Mucosa of descending colon (tissue), 3 donors: ENCODE results near the gene HPS3. TPM values are rescaled to one million over a fixed set of nuclear protein-coding genes. Genes with fewer than 3 reads are reported as not detected.

Source experiments
- ATAC-seq: fragments of 200-7000 bp; cut with Tn5 transposase; one replicate; pipeline ENCODE4 v1.9.1; 2020; ENCODE audit warnings: mild to moderate bottlenecking, moderate library complexity
- DNase-seq, 3 donors: peaks; one replicate each; pipeline ENCODE4 v3.0.0-alpha.2; 2020
- H3K36me3 ChIP-seq: fragments of 200-600 bp; one replicate; pipeline ENCODE4 v1.8.0; 2021; ENCODE audit warnings: low read depth, mild to moderate bottlenecking
- H3K4me1 ChIP-seq: fragments of 200-600 bp; one replicate; pipeline ENCODE4 v1.8.0; 2021; ENCODE audit warnings: low read depth, mild to moderate bottlenecking
- H3K4me3 ChIP-seq: fragments of 200-600 bp; one replicate; pipeline ENCODE4 v1.8.0; 2021; ENCODE audit warnings: mild to moderate bottlenecking
- H3K9me3 ChIP-seq: fragments of 200-600 bp; one replicate; pipeline ENCODE4 v1.8.0; 2021; ENCODE audit warnings: mild to moderate bottlenecking
- intact Hi-C, 2 donors: fragments of 100-400 bp; cut with DNase I in 1 of 2; cut with micrococcal nuclease in 1 of 2; formaldehyde crosslinking; loops; one replicate each; pipeline versions ENCODE4 v1.11.0 to v1.11.1; 2022; cut with DNase I, micrococcal nuclease
- total RNA-seq, 3 donors: library from RNA; stranded (reverse); fragmentation: NEBNext Ultra II Directional in 2 of 3; extraction: Animal tissue kit (Norgen Biotek cat#: 25700) in 2 of 3; gene quantifications; one replicate each; pipeline versions ENCODE4 v1.2.1 to v1.2.4, GENCODE V29; 2021 to 2023
- TF ChIP-seq, protein P1 (sequence below): fragments of 200-600 bp; IDR thresholded peaks from one replicate; pipeline ENCODE4 v1.8.0; 2022; ENCODE audit warnings: antibody characterized with exemption, mild to moderate bottlenecking
- donor health status: DM: no; HTN: no; CAD: no; lungs with moderate emphysema.
- donor health status: DM: no; HTN: no; CAD: no.
- donor health status: DM: no; HTN: yes; CAD: no.

Gene HPS3
- total RNA-seq, 3 donors from 2014 or later, result 14.5 to 24.2 (median 20.2) TPM

DNA sequence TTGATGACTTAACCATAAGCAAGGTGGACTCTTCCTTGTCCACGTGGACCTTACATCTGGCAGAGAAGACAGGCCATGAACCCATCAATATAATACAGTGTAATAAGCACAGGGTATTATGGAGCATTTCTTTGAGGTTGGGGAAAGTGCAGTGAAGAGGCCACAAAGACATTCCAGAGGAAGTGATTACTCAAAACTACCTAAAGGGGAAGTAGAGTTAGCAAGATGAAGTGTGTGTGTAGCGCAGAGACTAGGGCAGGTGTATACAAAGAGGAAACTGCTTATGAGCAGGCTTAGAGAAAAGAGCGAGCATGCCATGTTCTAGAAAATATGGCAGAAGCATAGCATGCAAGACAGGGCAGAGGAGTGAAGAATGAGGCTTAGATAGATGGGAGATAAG is 74.3 kb downstream of the HPS3 start:
- intact Hi-C loops, result no loop called here
- Histone ChIP-seq H3K36me3 (no peaks in the 10 kb centered on the region), H3K9me3 (no peaks in the 10 kb centered on the region), H3K4me3 (no peak overlapping the region), H3K4me1 (no peaks in the 10 kb centered on the region)
- TF ChIP-seq, protein P1, sequence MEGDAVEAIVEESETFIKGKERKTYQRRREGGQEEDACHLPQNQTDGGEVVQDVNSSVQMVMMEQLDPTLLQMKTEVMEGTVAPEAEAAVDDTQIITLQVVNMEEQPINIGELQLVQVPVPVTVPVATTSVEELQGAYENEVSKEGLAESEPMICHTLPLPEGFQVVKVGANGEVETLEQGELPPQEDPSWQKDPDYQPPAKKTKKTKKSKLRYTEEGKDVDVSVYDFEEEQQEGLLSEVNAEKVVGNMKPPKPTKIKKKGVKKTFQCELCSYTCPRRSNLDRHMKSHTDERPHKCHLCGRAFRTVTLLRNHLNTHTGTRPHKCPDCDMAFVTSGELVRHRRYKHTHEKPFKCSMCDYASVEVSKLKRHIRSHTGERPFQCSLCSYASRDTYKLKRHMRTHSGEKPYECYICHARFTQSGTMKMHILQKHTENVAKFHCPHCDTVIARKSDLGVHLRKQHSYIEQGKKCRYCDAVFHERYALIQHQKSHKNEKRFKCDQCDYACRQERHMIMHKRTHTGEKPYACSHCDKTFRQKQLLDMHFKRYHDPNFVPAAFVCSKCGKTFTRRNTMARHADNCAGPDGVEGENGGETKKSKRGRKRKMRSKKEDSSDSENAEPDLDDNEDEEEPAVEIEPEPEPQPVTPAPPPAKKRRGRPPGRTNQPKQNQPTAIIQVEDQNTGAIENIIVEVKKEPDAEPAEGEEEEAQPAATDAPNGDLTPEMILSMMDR, result no peak
- ATAC-seq (peak; percentile 59), DNase-seq (no peak)

- Histone ChIP-seq H3K36me3 (no peaks in the 10 kb centered on the region), H3K4me3 (no peak overlapping the region), H3K9me3 (no peaks in the 10 kb centered on the region), H3K4me1 (no peaks in the 10 kb centered on the region)
- DNase-seq, result no peak
- ATAC-seq, result no peak
- intact Hi-C loops, result no loop called here
- TF ChIP-seq, protein P1, result no peak
These were observed 75.1 kb downstream of the HPS3 start for GRCh38 chr3:149204390-149204991.

DNA sequence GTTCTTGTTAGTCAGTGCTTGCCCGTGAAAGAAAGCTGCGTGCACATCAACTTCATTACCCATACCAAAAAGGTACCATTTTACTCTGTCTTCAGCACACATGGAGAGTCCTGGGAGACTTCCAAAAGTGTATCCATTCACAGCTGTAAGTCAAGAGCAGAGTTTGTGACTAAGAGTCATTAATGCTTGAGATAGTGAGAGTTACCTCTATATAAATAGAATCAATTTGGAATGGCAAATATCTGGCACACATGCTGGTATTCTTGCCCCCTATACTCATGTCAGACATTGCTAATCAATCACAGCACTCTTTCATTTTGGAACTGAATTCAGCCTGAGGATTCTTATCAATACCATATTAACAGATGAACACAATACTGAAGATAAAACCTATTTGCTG is 78.0 kb downstream of the HPS3 start:
- no peaks in the 10 kb centered on the region for H3K36me3 ChIP-seq
- H3K4me3 ChIP-seq, result no peak overlapping the region
- ATAC-seq (no peak), DNase-seq (no peak)
- no peaks in the 10 kb centered on the region for H3K9me3 ChIP-seq
- no peaks in the 10 kb centered on the region for H3K4me1 ChIP-seq
- intact Hi-C loops, result no loop called here
- TF ChIP-seq, protein P1, result no peak

GRCh38 chr3:149209431-149209830 is 80.0 kb downstream of the HPS3 start:
- ATAC-seq (no peak), DNase-seq (no peak)
- Histone ChIP-seq H3K9me3 (no peaks in the 10 kb centered on the region), H3K4me3 (no peak overlapping the region), H3K36me3 (no peaks in the 10 kb centered on the region), H3K4me1 (no peaks in the 10 kb centered on the region)
- intact Hi-C loops, result no loop called here
- TF ChIP-seq, protein P1, result no peak

DNA sequence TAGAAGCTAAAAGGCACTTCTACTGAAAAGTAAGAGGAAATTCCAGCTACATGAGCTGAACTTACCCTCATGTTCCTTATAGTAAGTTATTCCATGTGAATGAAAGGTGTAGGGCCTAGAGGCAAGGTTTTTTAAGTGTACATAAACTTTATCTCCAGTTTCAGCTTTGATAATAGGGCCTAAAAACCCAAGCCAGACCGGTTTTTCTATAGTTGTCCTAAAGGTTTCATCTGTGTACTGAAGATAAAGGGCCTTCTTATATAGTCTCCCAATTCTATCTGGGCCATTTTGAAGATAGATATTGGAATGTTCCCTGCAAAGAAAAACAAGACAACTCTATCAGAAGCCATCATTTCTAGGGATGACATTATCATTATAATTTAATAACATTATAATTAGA is 82.9 kb downstream of the HPS3 start:
- ATAC-seq (no peak), DNase-seq (no peak)

More for the DNA sequence above, 82.9 kb downstream of the HPS3 start:
- no peaks in the 10 kb centered on the region for H3K36me3 ChIP-seq
- peaks cover 18% of the 10 kb centered on the region for H3K4me1 ChIP-seq
- intact Hi-C loops, result no loop called here
- H3K9me3 ChIP-seq, result no peaks in the 10 kb centered on the region
- no peak overlapping the region for H3K4me3 ChIP-seq
- TF ChIP-seq, protein P1, result no peak
